Measurements from ENCODE around the gene NDRG2. TPM values are rescaled to one million over a fixed set of nuclear protein-coding genes. Genes with fewer than 3 reads are reported as not detected.

NDRG2 gene
- polyA plus RNA-seq, 3 donors, result 6.8 to 11.7 (median 11.1) TPM

- Mint-ChIP-seq H3K27me3 (ENCODE audit: low read depth in 3 of 3) (peaks cover 41 to 47% (median 46%) of the 10 kb centered on the region in 3 donors), H3K27ac (no peak overlapping the region), H3K9me3 (peaks cover 0 to 3% (median 1%) of the 10 kb centered on the region in 7 donors), H3K36me3 (peaks cover 0 to 6% of the 10 kb centered on the region in 2 donors), H3K4me1 (peaks cover 58% of the 10 kb centered on the region), H3K4me3 (peak overlapping the region in 1 of 2 donors; percentile 92)
- Histone ChIP-seq H2AFZ (ENCODE audit: insufficient read depth, low read depth, low read length, poor library complexity, severe bottlenecking) (no peak overlapping the region), H3K4me3 (replicated peaks in 1 of 3; ENCODE audit: low read depth in 2 of 3, low read length in 3 of 3) (no peak overlapping the region), H4K20me1 (ENCODE audit: insufficient read depth, low read length) (no peaks in the 10 kb centered on the region), H3K4me1 (ENCODE audit: control insufficient read depth in 1 of 2, insufficient read depth in 2 of 2, low read length in 2 of 2) (peaks cover 51 to 61% of the 10 kb centered on the region in 2 donors), H3K27ac (ENCODE audit: low read depth in 1 of 2, low read length in 2 of 2) (peak overlapping the region in 1 of 2 donors; percentile 7), H3K36me3 (replicated peaks in 1 of 2; ENCODE audit: control insufficient read depth in 1 of 2, insufficient read depth in 2 of 2, low read length in 2 of 2) (no peaks in the 10 kb centered on the region), H3K27me3 (ENCODE audit: control insufficient read depth in 2 of 2, insufficient read depth in 2 of 2, low read length in 2 of 2) (peaks cover 15 to 37% of the 10 kb centered on the region in 2 donors), H3K9ac (ENCODE audit: insufficient read depth, low read length, poor library complexity, severe bottlenecking) (no peak overlapping the region), H3K79me2 (ENCODE audit: insufficient read depth, low read length) (no peaks in the 10 kb centered on the region), H3K9me3 (replicated peaks in 1 of 2; ENCODE audit: control insufficient read depth in 1 of 2, insufficient read depth in 1 of 2, low read length in 2 of 2) (peaks cover 2 to 4% of the 10 kb centered on the region in 2 donors), H3K4me2 (replicated peaks; ENCODE audit: extremely low read depth, low read length, poor library complexity, severe bottlenecking) (peak overlapping the region; percentile 7)
- TF ChIP-seq CTCF (IDR thresholded peaks at IDR 0.05), result no peak
- intact Hi-C loops (cut with micrococcal nuclease), result no loop called here
- WGBS (ENCODE audit: insufficient coverage), result no CpG with 5 or more reads among the region's 7 CpGs
- DNase-seq, result peak; percentile 38 to 58 (median 52)
These were observed 1.7 kb downstream of the NDRG2 start for GRCh38 chr14:21023174-21023573.

DNA sequence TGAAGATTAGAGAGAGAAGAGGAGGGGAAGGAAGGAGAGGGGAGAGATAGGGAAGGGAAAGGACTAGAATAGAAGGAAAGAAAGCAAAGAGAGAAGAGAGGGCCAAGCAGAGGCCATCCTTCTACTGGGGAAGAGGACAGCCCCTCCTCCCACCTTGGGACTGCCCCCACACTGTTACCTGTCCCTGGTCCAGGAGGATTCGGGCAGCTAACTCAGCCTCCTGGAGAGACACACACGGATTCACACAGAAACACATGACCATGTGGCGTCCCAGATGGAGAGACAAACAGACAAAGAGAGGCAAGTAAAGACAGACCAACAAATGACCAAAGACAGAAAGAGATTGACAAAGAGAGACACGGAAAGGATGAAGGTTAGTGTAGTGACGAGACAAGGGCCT is 2.2 kb downstream of the NDRG2 start:
- WGBS (ENCODE audit: insufficient coverage), result 98% methylated on average over 4 of the region's 5 CpGs
- peaks cover 0 to 6% of the 10 kb centered on the region in 2 donors for H3K36me3 Mint-ChIP-seq
- peaks cover 0 to 3% (median 1%) of the 10 kb centered on the region in 7 donors for H3K9me3 Mint-ChIP-seq
- Histone ChIP-seq H2AFZ (ENCODE audit: insufficient read depth, low read depth, low read length, poor library complexity, severe bottlenecking) (no peak overlapping the region), H3K4me3 (replicated peaks in 1 of 3; ENCODE audit: low read depth in 2 of 3, low read length in 3 of 3) (no peak overlapping the region), H4K20me1 (ENCODE audit: insufficient read depth, low read length) (no peaks in the 10 kb centered on the region), H3K27me3 (ENCODE audit: control insufficient read depth in 2 of 2, insufficient read depth in 2 of 2, low read length in 2 of 2) (peaks cover 15 to 37% of the 10 kb centered on the region in 2 donors), H3K4me2 (replicated peaks; ENCODE audit: extremely low read depth, low read length, poor library complexity, severe bottlenecking) (no peak overlapping the region), H3K36me3 (replicated peaks in 1 of 2; ENCODE audit: control insufficient read depth in 1 of 2, insufficient read depth in 2 of 2, low read length in 2 of 2) (no peaks in the 10 kb centered on the region), H3K9me3 (replicated peaks in 1 of 2; ENCODE audit: control insufficient read depth in 1 of 2, insufficient read depth in 1 of 2, low read length in 2 of 2) (peaks cover 2 to 4% of the 10 kb centered on the region in 2 donors), H3K27ac (ENCODE audit: low read depth in 1 of 2, low read length in 2 of 2) (no peak overlapping the region), H3K79me2 (ENCODE audit: insufficient read depth, low read length) (no peaks in the 10 kb centered on the region), H3K9ac (ENCODE audit: insufficient read depth, low read length, poor library complexity, severe bottlenecking) (no peak overlapping the region), H3K4me1 (ENCODE audit: control insufficient read depth in 1 of 2, insufficient read depth in 2 of 2, low read length in 2 of 2) (peaks cover 55 to 65% of the 10 kb centered on the region in 2 donors)
- DNase-seq, result no peak
- intact Hi-C loops (cut with micrococcal nuclease), result no loop called here
- no peak overlapping the region for H3K27ac Mint-ChIP-seq
- H3K4me1 Mint-ChIP-seq, result peaks cover 62% of the 10 kb centered on the region
- H3K27me3 Mint-ChIP-seq (ENCODE audit: low read depth in 3 of 3), result peaks cover 41 to 47% (median 46%) of the 10 kb centered on the region in 3 donors
- peak overlapping the region in 1 of 2 donors; percentile 47 for H3K4me3 Mint-ChIP-seq
- no peak for TF ChIP-seq CTCF (IDR thresholded peaks at IDR 0.05)
